K562 (cell line): ENCODE measurements around the gene KIF19. TPM values are rescaled to one million over a fixed set of nuclear protein-coding genes. Genes with fewer than 3 reads are reported as not detected.

Experiments used
- ARNT ChIP-seq, 2 experiments: fragments of 450-650 bp; IDR thresholded peaks; 2 replicates each; pipeline ENCODE4 v1.6.1; 2016; ENCODE audit warnings: mild to moderate bottlenecking in 1 of 2
- CEBPZ ChIP-seq: fragments of 150-350 bp; IDR thresholded peaks from 2 replicates; pipeline ENCODE4 v1.6.1; 2014; ENCODE audit warnings: low read depth, mild to moderate bottlenecking, low read length, borderline replicate concordance
- CGGBP1 ChIP-seq: fragments of 250-450 bp; sonication (Bioruptor Pico); IDR thresholded peaks from 2 replicates; pipeline ENCODE4 v1.9.0; 2021; ENCODE audit warnings: mild to moderate bottlenecking
- FOXJ3 ChIP-seq: sonication (generic); formaldehyde crosslinking; IDR thresholded peaks from 2 replicates; pipeline ENCODE4 v1.4.0; 2020; ENCODE audit warnings: mild to moderate bottlenecking, missing genetic modification reagents
- FOXP1 ChIP-seq: sonication (generic); formaldehyde crosslinking; IDR thresholded peaks from 2 replicates; pipeline ENCODE4 v1.8.0; 2022; ENCODE audit warnings: mild to moderate bottlenecking, missing genetic modification reagents
- HSF4 ChIP-seq: fragments of 250-450 bp; sonication (Bioruptor Pico); IDR thresholded peaks from 2 replicates; pipeline ENCODE4 v2.1.2; 2022; ENCODE audit warnings: mild to moderate bottlenecking, moderate library complexity, borderline replicate concordance
- JUND ChIP-seq, 2 experiments: IDR thresholded peaks; 2 replicates in 1 of 2; 3 replicates in 1 of 2; pipeline ENCODE4 v1.6.1; 2011; ENCODE audit warnings: borderline replicate concordance in 2 of 2, low read depth in 2 of 2, low read length in 2 of 2, improper control_type of control experiment in 1 of 2, missing biosample characterization in 1 of 2, missing genetic modification characterization in 1 of 2, missing genetic modification reagents in 1 of 2
- KDM1A ChIP-seq, 2 experiments: fragments of 450-650 bp; IDR thresholded peaks; 2 replicates each; pipeline ENCODE4 v1.6.1; 2016; ENCODE audit warnings: mild to moderate bottlenecking in 2 of 2
- PHB2 ChIP-seq: fragments of 450-650 bp; IDR thresholded peaks from 2 replicates; pipeline ENCODE4 v1.6.1; 2017; ENCODE audit warnings: low read depth
- RCOR1 ChIP-seq, 2 experiments: IDR thresholded peaks; 2 replicates each; pipeline ENCODE4 v1.6.1; 2012; ENCODE audit warnings: low read depth in 2 of 2, low read length in 2 of 2, borderline replicate concordance in 1 of 2, improper control_type of control experiment in 1 of 2
- TEAD4 ChIP-seq, 2 experiments: sonication (generic) in 1 of 2; formaldehyde crosslinking in 1 of 2; IDR thresholded peaks; 2 replicates each; pipeline versions ENCODE4 v1.6.1 to v1.8.0; 2012 to 2022; ENCODE audit warnings: borderline replicate concordance in 1 of 2, inconsistent platforms in 1 of 2, low read length in 1 of 2, mild to moderate bottlenecking in 1 of 2, missing genetic modification reagents in 1 of 2
- ZBTB17 ChIP-seq: fragments of 450-650 bp; formaldehyde crosslinking; IDR thresholded peaks from 2 replicates; pipeline ENCODE4 v1.4.0; 2020; ENCODE audit warnings: mild to moderate bottlenecking
- ZFPM2 ChIP-seq: fragments of 250-450 bp; sonication (Bioruptor Pico); IDR thresholded peaks from 2 replicates; pipeline ENCODE4 v1.5.1; 2022; ENCODE audit warnings: mild to moderate bottlenecking
- ZNF24 ChIP-seq: fragments of 450-650 bp; IDR thresholded peaks from 2 replicates; pipeline ENCODE4 v1.6.1; 2016
- ZNF324 ChIP-seq: fragments of 250-450 bp; sonication (Bioruptor Pico); IDR thresholded peaks from 2 replicates; pipeline ENCODE4 v1.4.0; 2020; ENCODE audit warnings: mild to moderate bottlenecking
- ZNF445 ChIP-seq: fragments of 250-450 bp; sonication (Bioruptor Pico); IDR thresholded peaks from 2 replicates; pipeline ENCODE4 v1.4.0; 2020; ENCODE audit warnings: low read depth, mild to moderate bottlenecking, moderate library complexity
- ZNF717 ChIP-seq: fragments of 250-450 bp; sonication (Bioruptor Pico); IDR thresholded peaks from 2 replicates; pipeline ENCODE4 v1.5.0; 2021
- polyA plus RNA-seq, 8 experiments: library from polyadenylated mRNA; depleted of rRNA in 4 of 8; stranded (reverse) in 5 of 8; unstranded in 3 of 8; fragments of >200 nt; fragmentation: Nextera tagmentation in 2 of 8; fragmentation: Illumina TruSeq in 1 of 8; extraction: Ambion mirVana in 2 of 8; extraction: Trizol in 1 of 8; gene quantifications; 2 replicates each; pipeline versions ENCODE4 v1.2.1 to v1.2.3, GENCODE V29; 2011 to 2014; ENCODE audit warnings: inconsistent platforms in 1 of 8, missing spikeins in 1 of 8
- total RNA-seq, 7 experiments: library from RNA; depleted of rRNA in 6 of 7; stranded (reverse); fragments of >200 nt in 6 of 7; fragmentation: Illumina TruSeq in 2 of 7; extraction: Trizol in 2 of 7; gene quantifications; 2 replicates each; pipeline versions ENCODE4 v1.2.1 to v1.2.3, GENCODE V29; 2011 to 2021; ENCODE audit warnings: low replicate concordance in 1 of 7
- TF ChIP-seq, protein P1 (sequence below), 2 experiments: fragments of 450-650 bp; conservative IDR thresholded peaks; 2 replicates each; pipeline ENCODE4 v1.6.1; 2017; ENCODE audit warnings: mild to moderate bottlenecking in 2 of 2, moderate library complexity in 2 of 2

The KIF19 gene
- total and polyA plus RNA-seq, 9 of the 15 experiments (the other 6 are each of a cell fraction or from before 2014, with no cell fraction given), result 0.10 TPM; not detected in 8

DNA sequence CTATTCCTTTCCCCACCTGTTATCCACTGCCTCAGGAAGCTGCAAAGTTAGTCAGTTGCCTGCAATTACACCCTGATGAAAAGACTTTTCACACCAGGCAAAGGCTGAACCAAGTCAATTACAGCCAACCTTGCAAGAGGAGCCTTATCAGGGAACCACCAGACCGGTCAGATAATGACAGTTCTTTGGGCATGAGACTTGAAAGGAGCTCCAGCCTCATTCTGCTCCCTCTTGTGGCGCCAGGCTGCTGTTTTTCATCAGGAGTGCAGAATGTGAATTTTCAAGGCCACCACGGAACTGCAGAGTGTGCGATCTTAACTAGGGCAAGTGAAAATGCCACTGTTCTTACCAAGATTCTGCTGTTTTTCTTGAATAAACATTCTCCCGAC lies 29.5 kb upstream of the KIF19 start (continued):
- no peak for TF ChIP-seq HSF4 (CRISPR knock-in tag)
- TF ChIP-seq TEAD4 (IDR thresholded peaks at IDR 0.05; ENCODE audit: low read length), result peak; percentile 90
- no peak for TF ChIP-seq TEAD4 (CRISPR knock-in tag; IDR thresholded peaks at IDR 0.05; ENCODE audit: borderline replicate concordance)
- no peak for TF ChIP-seq ZNF24
- no peak for TF ChIP-seq FOXJ3 (CRISPR knock-in tag)
- no peak for TF ChIP-seq FOXP1 (CRISPR knock-in tag)
- TF ChIP-seq ZNF717 (CRISPR knock-in tag), result no peak
- TF ChIP-seq ZNF445, result no peak
- TF ChIP-seq PHB2, result no peak
- TF ChIP-seq ZNF324 (CRISPR knock-in tag), result peak; percentile 67; the same call in 1 of the 2 replicates
- TF ChIP-seq CEBPZ, result no peak
- no peak for TF ChIP-seq ZFPM2 (CRISPR knock-in tag)
- TF ChIP-seq KDM1A (IDR thresholded peaks at IDR 0.05), result peak; percentile 20 to 36; a peak in 2 of 4 replicates
- TF ChIP-seq CGGBP1, result no peak
- TF ChIP-seq JUND (IDR thresholded peaks at IDR 0.05; ENCODE audit: borderline replicate concordance, low read depth, low read length), result peak; percentile 73; the same call in 1 of the 2 replicates
- no peak; the same call in 1 of the 3 replicates for TF ChIP-seq JUND (tag; IDR thresholded peaks at IDR 0.05; ENCODE audit: borderline replicate concordance, low read depth, low read length)
- peak in 1 of 2 experiments; percentile 58; a peak in 1 of 4 replicates for TF ChIP-seq RCOR1 (IDR thresholded peaks at IDR 0.05; ENCODE audit: borderline replicate concordance in 1 of 2, low read depth in 2 of 2, low read length in 2 of 2)
- peak; percentile 47 to 70; a peak in 2 of 4 replicates for TF ChIP-seq ARNT (IDR thresholded peaks at IDR 0.05)
- TF ChIP-seq ZBTB17 (CRISPR knock-in tag), result no peak
- TF ChIP-seq, protein P1, sequence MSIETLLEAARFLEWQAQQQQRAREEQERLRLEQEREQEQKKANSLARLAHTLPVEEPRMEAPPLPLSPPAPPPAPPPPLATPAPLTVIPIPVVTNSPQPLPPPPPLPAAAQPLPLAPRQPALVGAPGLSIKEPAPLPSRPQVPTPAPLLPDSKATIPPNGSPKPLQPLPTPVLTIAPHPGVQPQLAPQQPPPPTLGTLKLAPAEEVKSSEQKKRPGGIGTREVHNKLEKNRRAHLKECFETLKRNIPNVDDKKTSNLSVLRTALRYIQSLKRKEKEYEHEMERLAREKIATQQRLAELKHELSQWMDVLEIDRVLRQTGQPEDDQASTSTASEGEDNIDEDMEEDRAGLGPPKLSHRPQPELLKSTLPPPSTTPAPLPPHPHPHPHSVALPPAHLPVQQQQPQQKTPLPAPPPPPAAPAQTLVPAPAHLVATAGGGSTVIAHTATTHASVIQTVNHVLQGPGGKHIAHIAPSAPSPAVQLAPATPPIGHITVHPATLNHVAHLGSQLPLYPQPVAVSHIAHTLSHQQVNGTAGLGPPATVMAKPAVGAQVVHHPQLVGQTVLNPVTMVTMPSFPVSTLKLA (conservative IDR thresholded peaks at IDR 0.05), result peak in 1 of 2 experiments; percentile 13; a peak in 1 of 4 replicates
